GM10847 (cell line): Measurements from ENCODE around the gene XYLT1.

Experiments used
- POLR2A ChIP-seq: IDR thresholded peaks from 2 replicates; pipeline ENCODE4 v1.6.1; 2011; ENCODE audit not compliant: insufficient read length; ENCODE audit errors: extremely low read depth

The XYLT1 gene

DNA sequence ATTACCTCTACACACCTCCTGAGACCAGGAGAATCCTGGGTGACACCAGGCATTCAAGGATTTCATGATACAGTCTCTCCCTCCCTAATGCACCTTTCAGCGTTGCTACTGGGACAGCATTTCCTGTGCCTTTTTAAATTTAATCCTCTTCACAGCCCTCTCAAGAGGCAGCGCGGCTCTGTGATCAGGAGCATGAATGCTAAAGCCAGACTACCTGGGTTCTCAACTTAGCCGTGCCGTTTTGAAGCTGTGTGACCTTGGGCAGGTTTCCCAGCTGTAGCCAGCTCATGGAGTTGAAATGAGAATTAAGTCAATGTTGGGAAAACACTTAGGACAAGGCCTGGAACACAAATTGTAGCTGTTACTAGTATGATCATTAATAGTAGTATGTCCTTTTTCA, 191.8 kb downstream of the XYLT1 start:
- TF ChIP-seq POLR2A, result no peak

DNA sequence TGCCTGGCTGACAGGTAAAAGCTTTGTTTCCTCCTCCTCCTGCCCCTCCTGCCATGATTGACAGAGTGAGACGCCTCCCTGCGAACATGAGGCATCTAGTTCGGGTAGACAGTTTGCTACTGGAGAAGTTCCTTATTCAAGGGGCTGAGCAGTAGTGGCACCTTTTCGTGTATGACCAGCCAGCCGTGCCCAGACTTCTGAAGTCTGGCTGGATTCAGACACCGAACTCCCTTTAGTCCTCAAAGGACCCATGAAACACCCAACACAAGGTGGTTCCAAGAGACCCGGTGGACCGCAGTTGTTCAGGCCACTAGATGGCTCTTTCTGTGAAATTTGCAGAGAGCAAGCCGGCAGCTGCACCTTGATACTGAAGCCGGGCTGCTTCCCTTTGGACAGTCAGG, 192.8 kb downstream of the XYLT1 start:
- TF ChIP-seq POLR2A, result no peak

DNA sequence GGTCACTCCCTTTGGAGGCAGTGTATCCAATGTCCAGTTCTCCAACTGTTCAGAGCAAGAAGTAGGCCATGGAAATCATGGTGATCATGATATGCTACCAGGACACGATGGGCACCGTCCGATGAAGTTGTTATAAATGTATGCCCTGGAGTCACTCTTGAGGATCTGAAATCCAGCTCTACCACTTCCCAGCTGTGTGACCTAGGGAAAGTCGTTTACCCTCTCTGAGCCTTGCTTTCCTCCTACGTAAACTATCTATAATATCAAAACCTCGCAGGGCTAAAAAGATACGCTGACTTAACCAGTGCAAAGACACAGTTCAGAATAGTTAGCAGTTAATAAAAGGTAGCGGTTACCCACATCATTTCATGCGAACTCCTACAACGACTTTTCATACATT, 194.2 kb downstream of the XYLT1 start:
- TF ChIP-seq POLR2A, result no peak

DNA sequence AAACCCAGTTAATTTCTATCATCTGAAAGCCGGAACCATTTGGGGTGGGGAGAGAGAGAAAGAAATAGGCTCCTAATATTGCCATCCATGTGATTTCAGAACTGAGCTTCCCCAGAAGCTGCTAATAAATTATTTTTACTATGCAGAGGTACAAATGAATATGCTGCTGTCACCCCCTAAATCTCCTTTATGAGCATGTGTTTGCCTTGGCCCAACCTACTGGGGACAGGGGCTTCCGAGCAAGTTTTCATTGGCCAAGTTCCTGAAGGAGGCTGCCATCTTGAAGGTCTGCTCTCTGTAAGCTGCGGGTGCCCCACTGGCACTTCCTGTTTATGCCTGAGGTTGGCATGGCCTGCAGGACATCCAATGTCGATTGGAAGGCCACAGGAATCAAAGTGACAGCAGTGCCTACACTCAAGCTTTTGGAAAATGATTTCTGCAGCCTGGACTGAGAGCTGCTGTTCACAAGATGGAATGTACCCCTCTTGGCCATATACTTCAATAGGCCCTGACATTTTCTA, 194.7 kb downstream of the XYLT1 start:
- TF ChIP-seq POLR2A, result no peak

DNA sequence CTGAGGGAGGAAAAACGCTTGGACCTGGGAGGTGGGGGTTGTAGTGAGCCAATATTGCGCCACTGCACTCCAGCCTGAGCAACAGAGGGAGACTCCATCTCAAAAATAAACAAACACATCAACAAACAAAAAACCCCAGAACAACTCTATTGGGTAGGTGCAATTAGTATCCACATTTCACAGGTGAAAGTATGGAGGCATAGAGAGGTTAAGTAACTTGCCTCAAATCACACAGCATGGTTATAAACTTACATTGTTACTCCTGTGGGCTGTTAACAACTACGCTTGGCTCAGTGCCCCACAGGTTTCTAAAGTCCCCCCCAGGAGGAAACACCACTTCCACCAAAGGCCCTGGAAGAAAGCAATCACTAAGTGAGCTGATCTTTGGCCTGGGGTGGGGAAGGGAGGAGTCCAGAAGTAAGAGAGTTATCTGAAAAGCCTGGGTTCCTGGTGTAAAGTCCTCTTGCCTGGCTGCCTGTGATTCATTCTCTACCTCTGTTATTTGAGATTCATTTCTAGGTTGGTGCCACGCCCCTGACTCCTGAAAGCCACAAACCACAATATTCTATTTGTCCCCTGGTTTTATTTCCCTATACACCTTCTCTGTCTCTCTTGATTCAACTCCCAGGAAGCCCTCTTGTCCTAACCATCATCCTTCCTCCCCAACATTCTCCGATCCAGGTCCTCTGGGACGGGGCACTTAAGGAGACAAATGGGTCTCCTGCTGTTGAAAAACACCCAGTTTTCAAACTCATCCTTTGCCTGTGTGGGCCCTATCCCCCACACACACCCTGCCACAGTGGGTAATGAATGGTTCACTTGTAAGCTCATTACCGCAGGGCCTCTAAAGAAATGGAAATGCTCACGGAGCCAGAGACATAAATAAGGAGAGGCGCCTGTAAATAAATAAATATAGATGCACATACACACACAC, 195.4 kb downstream of the XYLT1 start:
- TF ChIP-seq POLR2A, result no peak

DNA sequence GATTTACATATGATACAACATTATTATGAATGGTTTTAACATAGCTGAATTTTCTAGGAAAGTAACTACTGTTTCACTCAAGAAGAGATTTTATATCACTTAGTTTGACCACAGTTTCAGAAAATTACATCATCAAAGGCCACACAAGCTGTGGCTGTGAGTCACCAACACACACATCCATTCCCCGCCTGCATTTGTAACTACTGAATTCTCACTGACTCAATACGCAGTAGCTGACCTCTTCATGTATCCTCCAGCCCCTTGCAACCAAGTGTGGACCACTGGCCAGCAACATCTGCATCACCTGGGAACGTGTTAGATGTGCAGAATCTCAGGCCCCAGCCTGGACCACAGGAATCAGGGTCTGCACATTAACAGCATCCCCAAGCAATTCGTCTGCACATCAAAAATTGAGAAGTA, 197.6 kb downstream of the XYLT1 start:
- no peak for TF ChIP-seq POLR2A

DNA sequence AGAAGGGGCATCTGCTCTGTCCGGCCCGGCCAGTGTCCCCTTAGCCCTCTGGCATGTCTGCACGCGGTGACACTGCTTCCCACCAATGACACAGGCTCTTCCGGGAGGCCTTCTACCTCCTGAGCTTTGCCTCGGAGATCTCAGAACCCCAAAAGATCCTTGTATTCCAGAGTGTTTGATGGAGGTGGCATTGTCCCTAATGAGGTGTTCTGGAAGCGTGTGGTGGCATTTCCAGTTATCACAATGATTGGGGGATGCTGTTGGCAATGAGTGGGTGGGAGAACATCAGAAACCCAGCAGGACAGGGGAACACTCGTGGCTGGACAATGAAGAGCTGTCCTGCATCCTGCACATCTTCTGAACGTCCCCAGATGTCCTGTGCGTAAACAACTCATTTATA, 198.0 kb downstream of the XYLT1 start:
- no peak for TF ChIP-seq POLR2A

DNA sequence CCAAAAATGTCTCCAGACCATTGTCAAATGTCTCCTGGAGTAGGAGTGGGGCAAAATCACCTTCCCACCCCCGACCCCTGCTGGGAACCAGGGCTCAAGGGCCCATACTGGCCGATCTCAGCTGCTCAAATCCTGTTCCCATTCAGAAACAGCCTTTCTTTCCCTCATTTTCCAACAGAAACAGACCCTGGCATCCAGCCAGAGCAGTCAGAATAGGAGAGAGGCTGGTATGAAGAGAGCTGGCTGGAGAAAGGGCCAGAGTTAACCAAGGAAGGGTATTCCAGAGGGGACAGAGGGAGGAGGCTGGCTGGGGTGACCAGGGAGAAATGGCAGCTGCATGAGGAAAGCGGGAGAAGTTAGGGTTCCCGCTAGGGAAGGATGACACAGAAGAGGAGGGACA, 199.1 kb downstream of the XYLT1 start:
- TF ChIP-seq POLR2A, result no peak

DNA sequence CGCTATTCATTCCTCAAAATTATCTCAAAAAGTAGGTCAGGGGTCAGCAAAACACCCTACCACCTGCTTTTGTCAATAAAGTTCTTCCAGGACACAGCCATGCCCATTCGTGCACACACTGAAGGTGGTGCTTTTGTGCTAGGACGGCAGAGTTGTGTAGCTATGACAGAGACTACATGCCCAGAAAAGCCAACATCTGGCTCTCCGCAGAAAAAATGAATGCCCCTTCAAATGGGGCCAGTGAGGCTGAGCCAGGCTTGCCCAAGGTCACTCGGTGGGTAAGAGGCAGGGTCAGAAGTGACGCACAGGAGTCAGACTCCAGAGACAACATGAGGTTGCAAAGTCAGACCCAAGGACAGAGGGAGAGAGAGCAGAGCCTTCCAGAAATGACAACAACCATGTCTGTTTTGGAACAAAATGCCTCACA, 200.1 kb downstream of the XYLT1 start:
- no peak for TF ChIP-seq POLR2A

DNA sequence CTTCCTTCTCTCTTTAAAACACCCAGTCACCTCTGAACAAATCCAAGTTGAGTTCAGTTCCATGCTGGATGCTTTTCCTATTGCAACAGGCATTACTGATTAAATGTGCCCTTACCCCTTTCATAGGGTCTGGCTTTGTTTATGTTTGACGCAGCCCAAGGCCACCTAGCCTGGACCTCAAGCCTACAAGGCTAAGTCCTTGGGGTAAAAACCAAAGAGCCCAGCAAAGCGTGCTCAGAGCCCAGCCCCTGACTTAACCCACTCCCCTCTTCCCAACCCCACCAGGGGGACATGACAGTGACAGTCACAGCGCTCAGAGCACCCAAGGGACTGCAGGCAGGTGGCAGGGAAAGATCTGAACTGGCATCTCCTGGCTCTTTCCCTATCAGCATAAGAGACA, 200.6 kb downstream of the XYLT1 start:
- no peak for TF ChIP-seq POLR2A

DNA sequence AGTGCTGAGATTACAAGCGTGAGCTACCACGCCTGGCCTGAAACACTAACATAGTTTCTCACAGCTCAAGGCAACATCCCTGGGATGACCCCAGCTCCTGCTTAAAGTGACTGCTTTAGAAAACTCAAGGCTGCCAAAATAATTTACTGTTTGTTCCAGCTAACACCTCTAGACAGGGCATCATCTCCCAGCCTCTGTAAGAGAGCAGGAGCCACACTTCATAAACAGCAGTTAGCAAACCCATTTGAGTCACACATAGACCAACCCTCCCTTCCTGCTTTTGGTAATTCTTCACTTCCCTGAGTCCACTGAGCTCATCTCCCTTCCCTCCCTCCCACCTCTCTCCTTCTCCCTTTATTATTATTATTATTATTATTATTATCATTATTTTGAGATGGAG, 201.3 kb downstream of the XYLT1 start:
- no peak for TF ChIP-seq POLR2A

DNA sequence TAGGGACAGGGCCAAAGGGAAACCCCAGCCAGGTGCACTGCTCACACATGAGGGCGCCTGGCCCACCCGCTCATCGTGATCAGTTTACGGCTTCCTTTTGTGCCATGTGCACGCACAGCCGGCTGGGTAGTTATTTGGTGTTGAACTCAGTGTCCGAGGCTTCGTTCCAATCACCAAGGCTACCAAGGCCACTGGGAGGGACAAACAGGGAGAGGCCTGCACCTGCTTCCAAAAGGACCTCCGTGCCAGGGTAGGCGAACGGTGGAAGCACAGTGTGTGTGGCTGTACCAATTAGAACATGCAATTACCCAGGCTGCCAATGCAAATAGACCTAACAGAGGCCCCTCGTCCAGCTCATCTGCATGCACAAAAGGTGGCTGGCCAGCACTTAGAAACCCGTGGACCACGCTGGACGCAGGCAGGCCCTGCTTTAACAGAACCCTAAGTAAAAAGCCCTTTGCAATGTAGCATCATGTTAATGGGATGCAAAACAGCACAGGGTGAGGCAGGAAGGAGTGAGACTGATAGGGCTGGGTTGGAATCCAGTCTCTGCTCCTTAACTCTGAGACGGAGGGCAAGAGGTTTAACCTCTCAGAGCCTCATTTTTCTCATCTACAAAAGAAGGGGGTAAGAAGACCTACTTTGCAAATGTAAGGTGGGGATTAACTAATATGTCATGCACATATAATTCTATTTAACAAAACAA, 204.0 kb downstream of the XYLT1 start:
- no peak for TF ChIP-seq POLR2A

DNA sequence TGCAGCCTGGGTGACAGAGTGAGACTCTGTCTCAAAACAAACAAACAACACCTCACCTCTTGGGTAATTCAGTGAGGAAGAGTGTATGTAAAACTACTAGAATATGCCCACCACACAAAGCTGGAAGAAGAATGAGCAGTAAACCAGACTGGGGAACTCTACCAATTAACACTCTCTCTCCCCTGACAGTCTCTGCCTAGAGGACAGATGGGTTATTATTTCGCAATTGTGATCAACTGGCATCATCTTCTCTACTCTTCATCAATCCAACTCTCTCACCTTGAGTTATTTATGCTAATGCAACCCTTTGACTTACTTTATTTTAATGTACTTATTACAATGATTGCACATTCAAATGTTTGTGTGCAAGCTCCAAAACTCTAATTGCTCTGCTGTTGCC, 205.6 kb downstream of the XYLT1 start:
- TF ChIP-seq POLR2A, result no peak

DNA sequence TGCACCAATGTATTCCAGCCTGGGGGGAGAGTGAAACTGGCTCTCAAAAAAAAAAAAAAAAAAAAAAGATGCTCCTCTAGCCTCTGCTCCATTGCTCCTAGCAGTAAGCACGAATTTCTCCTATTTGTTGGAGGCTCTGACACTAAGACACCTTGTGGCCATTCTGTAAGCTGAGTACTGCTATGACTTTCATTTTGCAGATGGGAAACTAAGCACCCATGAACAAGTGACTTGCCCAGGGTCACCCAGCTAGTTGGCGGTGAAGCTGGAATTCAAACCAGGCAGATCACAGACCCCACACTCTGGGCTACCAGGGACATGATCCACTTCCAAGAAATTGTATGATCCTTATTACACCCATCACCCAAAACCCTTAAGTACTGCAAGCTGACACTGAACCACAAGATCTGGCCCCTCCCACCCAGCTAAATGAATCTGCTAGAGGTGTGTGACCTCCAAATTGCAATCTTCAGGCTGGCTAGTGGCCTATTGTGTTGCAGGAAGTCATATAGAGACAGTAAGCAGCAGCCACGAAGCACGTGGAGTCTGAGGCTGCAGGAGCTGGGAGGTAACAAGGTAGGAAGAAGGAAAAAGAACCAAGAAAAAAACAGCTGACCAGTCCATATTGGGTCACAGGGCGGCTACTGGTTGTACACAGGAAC, 209.4 kb downstream of the XYLT1 start:
- no peak for TF ChIP-seq POLR2A

DNA sequence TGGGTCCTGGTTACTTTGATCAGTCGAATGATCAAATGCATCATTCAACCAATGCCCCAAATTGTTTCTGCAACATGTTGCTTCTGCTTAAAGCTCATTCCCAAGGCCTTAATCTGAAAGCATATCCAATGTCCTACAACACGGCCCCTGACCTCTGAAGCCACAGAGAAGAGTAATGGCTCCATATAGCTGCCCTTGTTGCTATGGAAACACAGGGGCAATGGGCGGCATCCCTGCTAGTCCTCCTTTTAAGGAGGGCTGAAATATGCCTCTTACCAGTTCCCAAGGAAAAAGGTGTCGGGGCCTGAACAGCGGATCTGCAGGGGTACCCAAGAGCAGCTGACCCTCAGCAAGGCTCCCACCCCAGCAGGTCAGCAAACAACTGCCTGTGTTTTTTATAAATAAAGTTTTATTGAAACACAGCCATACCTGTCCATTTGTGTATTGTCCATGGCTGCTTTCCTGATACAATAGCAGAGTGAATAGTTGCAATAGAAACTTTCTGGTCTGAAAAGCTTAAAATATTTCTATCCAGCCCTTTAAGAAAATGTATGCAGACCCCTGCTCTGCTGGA, 210.4 kb downstream of the XYLT1 start:
- TF ChIP-seq POLR2A, result no peak
